Uterus (tissue), 4 donors: ENCODE results near the gene ZNF331. TPM values are rescaled to one million over a fixed set of nuclear protein-coding genes. Genes with fewer than 3 reads are reported as not detected.
"Not testable (repeated sequence)": the region's sequence is repeated elsewhere in the genome, so short reads cannot be mapped to it uniquely, and the experiment has no call there.

Experiments used
- DNase-seq, 2 donors: peaks; one replicate each; pipeline ENCODE4 v3.0.0-alpha.2; 2019 to 2020
- H3K27ac ChIP-seq, 2 donors: fragments of 200-600 bp; sonication (generic); 1 replicate in 1 of 2; 2 replicates in 1 of 2; pipeline ENCODE4 v1.5.1; 2016 to 2018
- H3K27me3 ChIP-seq, 2 donors: fragments of 200-600 bp; sonication (generic); one replicate each; pipeline ENCODE4 v1.5.1; 2018 to 2019; ENCODE audit warnings: control low read depth in 1 of 2
- H3K36me3 ChIP-seq, 2 donors: fragments of 200-600 bp; sonication (generic); one replicate each; pipeline ENCODE4 v1.5.1; 2019; ENCODE audit warnings: control low read depth in 1 of 2
- H3K4me1 ChIP-seq, 2 donors: fragments of 200-600 bp; sonication (generic); one replicate each; pipeline ENCODE4 v1.5.1; 2018 to 2019; ENCODE audit warnings: control low read depth in 1 of 2
- H3K4me3 ChIP-seq, 2 donors: fragments of 200-600 bp; sonication (generic); 1 replicate in 1 of 2; 2 replicates in 1 of 2; pipeline ENCODE4 v1.5.1; 2018 to 2019; ENCODE audit warnings: mild to moderate bottlenecking in 1 of 2
- H3K9me3 ChIP-seq, 2 donors: fragments of 200-600 bp; sonication (generic); one replicate each; pipeline ENCODE4 v1.5.1; 2019; ENCODE audit warnings: control low read depth in 1 of 2
- CTCF ChIP-seq, 4 experiments: fragments of 200-600 bp in 2 of 4; fragments of 450-650 bp in 2 of 4; sonication (generic) in 2 of 4; IDR thresholded peaks; one replicate each; pipeline ENCODE4 v1.5.1; 2016 to 2019; ENCODE audit warnings: antibody characterized with exemption in 4 of 4, mild to moderate bottlenecking in 2 of 4, moderate library complexity in 1 of 4
- POLR2A ChIP-seq, 2 donors: fragments of 450-650 bp; IDR thresholded peaks; one replicate each; pipeline ENCODE4 v1.6.1; 2016; ENCODE audit warnings: antibody characterized with exemption in 2 of 2, mild to moderate bottlenecking in 1 of 2, moderate library complexity in 1 of 2
- intact Hi-C: fragments of 100-400 bp; cut with DNase I; formaldehyde crosslinking; loops from one replicate; pipeline ENCODE4 v1.15.1; 2023; ENCODE audit warnings: low total_unique reads
- total RNA-seq, 4 donors: library from RNA; depleted of rRNA in 3 of 4; stranded (reverse); fragments of >200 nt in 3 of 4; gene quantifications; one replicate each; pipeline versions ENCODE4 v1.1.0 to v1.2.4, GENCODE V29; 2014 to 2023
- donor health status: DM: yes; HTN: yes; CAD: no.

ZNF331 gene
- total RNA-seq, 4 donors from 2014 or later = 9.4 to 39.0 (median 17.0) TPM

- Histone ChIP-seq H3K27ac (peak overlapping the region; percentile 73 to 78), H3K4me3 (peak overlapping the region; percentile 15 to 29)
- intact Hi-C loops, H3K4me1 ChIP-seq, H3K36me3 ChIP-seq, H3K27me3 ChIP-seq, H3K9me3 ChIP-seq: not testable (repeated sequence)
- DNase-seq = peak in 1 of 2 donors; percentile 42
- peak in 2 of 4 experiments; percentile 3 to 20 for TF ChIP-seq CTCF (IDR thresholded peaks at IDR 0.05)
Measured at GRCh38 chr19:53504365-53504703, 33.6 kb upstream of the ZNF331 start.

- H3K9me3 ChIP-seq = no peaks in the 10 kb centered on the region
- no peaks in the 10 kb centered on the region for H3K27me3 ChIP-seq
- no peaks in the 10 kb centered on the region for H3K36me3 ChIP-seq
- peak overlapping the region; percentile 15 to 29 for H3K4me3 ChIP-seq
- peak overlapping the region; percentile 73 to 78 for H3K27ac ChIP-seq
- intact Hi-C loops = no loop called here
- TF ChIP-seq POLR2A (IDR thresholded peaks at IDR 0.05) = no peak
- TF ChIP-seq CTCF (IDR thresholded peaks at IDR 0.05) = no peak
- DNase-seq = peak; percentile 62 to 77
- no peaks in the 10 kb centered on the region for H3K4me1 ChIP-seq
Measured at GRCh38 chr19:53504885-53505284, 33.1 kb upstream of the ZNF331 start.

- TF ChIP-seq POLR2A (IDR thresholded peaks at IDR 0.05) = no peak
Measured at GRCh38 chr19:53506728-53507127, 31.2 kb upstream of the ZNF331 start.

GRCh38 chr19:53507523-53508442 is 30.2 kb upstream of the ZNF331 start:
- no peaks in the 10 kb centered on the region for H3K4me1 ChIP-seq
- no peaks in the 10 kb centered on the region for H3K27me3 ChIP-seq
- H3K9me3 ChIP-seq = no peaks in the 10 kb centered on the region
- intact Hi-C loops = no loop called here
- H3K27ac ChIP-seq = no peak overlapping the region
- no peak overlapping the region for H3K4me3 ChIP-seq
- TF ChIP-seq POLR2A (IDR thresholded peaks at IDR 0.05) (no peak), CTCF (IDR thresholded peaks at IDR 0.05) (no peak)
- no peak for DNase-seq
- no peaks in the 10 kb centered on the region for H3K36me3 ChIP-seq

More at GRCh38 chr19:53506728-53507127, 31.2 kb upstream of the ZNF331 start:
- H3K27ac ChIP-seq = no peak overlapping the region
- no peaks in the 10 kb centered on the region for H3K9me3 ChIP-seq
- H3K36me3 ChIP-seq = no peaks in the 10 kb centered on the region
- H3K4me1 ChIP-seq = no peaks in the 10 kb centered on the region
- no peak for DNase-seq
- H3K4me3 ChIP-seq = no peak overlapping the region
- intact Hi-C loops = no loop called here
- no peaks in the 10 kb centered on the region for H3K27me3 ChIP-seq

GRCh38 chr19:53509443-53509842 is 28.5 kb upstream of the ZNF331 start:
- intact Hi-C loops = no loop called here
- no peaks in the 10 kb centered on the region for H3K4me1 ChIP-seq
- no peaks in the 10 kb centered on the region for H3K27me3 ChIP-seq
- DNase-seq = no peak
- TF ChIP-seq POLR2A (IDR thresholded peaks at IDR 0.05) = no peak
- no peak for TF ChIP-seq CTCF (IDR thresholded peaks at IDR 0.05)
- no peaks in the 10 kb centered on the region for H3K36me3 ChIP-seq
- H3K4me3 ChIP-seq = no peak overlapping the region
- H3K27ac ChIP-seq = no peak overlapping the region
- no peaks in the 10 kb centered on the region for H3K9me3 ChIP-seq
